GM21381 (cell line): Measurements from ENCODE around the gene MYADML2.
"Not testable (repeated sequence)": the region's sequence is repeated elsewhere in the genome, so short reads cannot be mapped to it uniquely, and the experiment has no call there.

Source experiments
- ATAC-seq: cut with Tn5 transposase; IDR thresholded peaks from one replicate; pipeline ENCODE4 v1.9.1; 2021; ENCODE audit warnings: mild to moderate bottlenecking, moderate library complexity; ENCODE audit not compliant: unreplicated experiment

MYADML2 gene

GRCh38 chr17:81947189-81947588 lies at the start of gene MYADML2:
TSS of gene MYADML2 (minus strand) at chr17:81947233. CDS start at chr17:81941741, 5,492 bp downstream.
- ATAC-seq: no peak

GRCh38 chr17:81996232-81996756 lies 49.3 kb upstream of the MYADML2 start:
- ATAC-seq: no peak

- no peak for ATAC-seq
Observed at GRCh38 chr17:81995463-81996231, 48.6 kb upstream of the MYADML2 start.

GRCh38 chr17:81994593-81995462 lies 47.8 kb upstream of the MYADML2 start:
- ATAC-seq: no peak

GRCh38 chr17:81993729-81994592 lies 46.9 kb upstream of the MYADML2 start:
- no peak for ATAC-seq

GRCh38 chr17:81992306-81993102 lies 45.5 kb upstream of the MYADML2 start:
- ATAC-seq: no peak

GRCh38 chr17:81991684-81992305 lies 44.8 kb upstream of the MYADML2 start:
- ATAC-seq: no peak

- no peak for ATAC-seq
Observed at GRCh38 chr17:81990836-81991683, 44.0 kb upstream of the MYADML2 start.

- ATAC-seq: no peak
Observed at GRCh38 chr17:81987161-81987770, 40.2 kb upstream of the MYADML2 start.

GRCh38 chr17:81986606-81987005 lies 39.6 kb upstream of the MYADML2 start:
- ATAC-seq: no peak

GRCh38 chr17:81984773-81985410 lies 37.9 kb upstream of the MYADML2 start:
- ATAC-seq: no peak

- no peak for ATAC-seq
Observed at GRCh38 chr17:81983639-81984373, 36.8 kb upstream of the MYADML2 start.

- ATAC-seq: no peak
Observed at GRCh38 chr17:81983011-81983638, 36.1 kb upstream of the MYADML2 start.

GRCh38 chr17:81981511-81981910 lies 34.5 kb upstream of the MYADML2 start:
- ATAC-seq: not testable (repeated sequence)

GRCh38 chr17:81980707-81981343 lies 33.8 kb upstream of the MYADML2 start:
- no peak for ATAC-seq

GRCh38 chr17:81980122-81980521 lies 33.1 kb upstream of the MYADML2 start:
- ATAC-seq: no peak
